Left kidney (tissue), 2 donors: ENCODE data around the gene PINLYP. TPM values are rescaled to one million over a fixed set of nuclear protein-coding genes. Genes with fewer than 3 reads are reported as not detected.
A peak's percentile ranks its signal among the peaks of the same experiment; 100 is the strongest.
"Not testable (repeated sequence)": the region's sequence is repeated elsewhere in the genome, so short reads cannot be mapped to it uniquely, and the experiment has no call there.

Experiments used
- DNase-seq: peaks from one replicate; pipeline ENCODE4 v3.0.0-alpha.2; 2013
- polyA plus RNA-seq: library from polyadenylated mRNA; unstranded; fragments of 120-200 nt; gene quantifications from one replicate; pipeline ENCODE4 v1.2.1, GENCODE V29; 2013; ENCODE audit not compliant: insufficient read length

The PINLYP gene
- polyA plus RNA-seq, 1 donor, result 19.2 TPM

DNA sequence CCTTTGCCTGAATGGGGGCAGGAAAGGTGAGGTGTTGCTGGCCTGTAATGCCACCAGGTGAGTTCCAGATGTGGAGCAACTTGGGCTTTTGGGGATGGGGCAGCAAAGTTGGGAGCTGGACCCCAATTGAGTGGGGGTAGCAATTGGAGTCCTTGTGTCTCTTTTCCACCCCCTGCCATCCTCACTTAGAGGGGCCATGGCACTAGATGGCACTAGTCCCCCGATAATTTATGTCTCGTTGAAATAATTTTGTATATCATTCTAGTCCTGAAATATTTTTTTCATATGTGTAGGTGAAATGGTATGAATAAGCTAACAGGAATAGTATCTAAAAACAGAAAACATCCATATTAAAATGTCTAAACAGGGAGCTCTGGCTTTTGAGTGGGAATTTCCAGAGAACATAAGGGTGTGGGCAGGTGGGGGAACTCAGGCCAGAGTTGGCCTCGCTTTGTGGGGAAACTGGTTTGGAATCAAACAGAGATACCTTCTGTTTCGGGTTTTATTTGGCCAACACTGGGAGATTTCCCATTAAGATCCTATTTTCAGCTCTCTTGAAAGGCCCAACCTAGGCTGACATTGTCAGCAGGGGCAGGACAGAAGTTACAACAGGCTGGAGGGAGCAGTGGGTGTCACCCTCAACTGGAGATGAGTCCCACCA lies 24.2 kb downstream of the PINLYP start:
- DNase-seq, result no peak

DNA sequence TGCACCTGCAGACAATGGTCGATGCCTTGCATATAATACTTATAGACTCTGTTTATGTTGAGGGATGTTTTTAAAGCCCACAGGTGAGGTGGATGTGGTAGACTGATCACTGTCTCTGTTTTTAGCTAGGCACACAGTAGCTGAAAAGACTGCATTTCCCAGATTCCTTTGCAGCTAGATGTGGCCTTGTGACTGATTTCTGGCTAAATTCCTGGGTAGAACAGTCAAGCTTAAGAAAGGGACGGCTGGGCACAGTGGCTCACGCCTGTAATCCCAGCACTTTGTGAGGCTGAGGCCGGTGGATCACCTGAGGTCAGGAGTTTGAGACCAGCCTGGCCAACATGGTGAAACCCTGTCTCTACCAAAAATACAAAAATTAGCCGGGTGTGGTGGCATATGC lies 24.7 kb downstream of the PINLYP start:
- DNase-seq, result not testable (repeated sequence)

DNA sequence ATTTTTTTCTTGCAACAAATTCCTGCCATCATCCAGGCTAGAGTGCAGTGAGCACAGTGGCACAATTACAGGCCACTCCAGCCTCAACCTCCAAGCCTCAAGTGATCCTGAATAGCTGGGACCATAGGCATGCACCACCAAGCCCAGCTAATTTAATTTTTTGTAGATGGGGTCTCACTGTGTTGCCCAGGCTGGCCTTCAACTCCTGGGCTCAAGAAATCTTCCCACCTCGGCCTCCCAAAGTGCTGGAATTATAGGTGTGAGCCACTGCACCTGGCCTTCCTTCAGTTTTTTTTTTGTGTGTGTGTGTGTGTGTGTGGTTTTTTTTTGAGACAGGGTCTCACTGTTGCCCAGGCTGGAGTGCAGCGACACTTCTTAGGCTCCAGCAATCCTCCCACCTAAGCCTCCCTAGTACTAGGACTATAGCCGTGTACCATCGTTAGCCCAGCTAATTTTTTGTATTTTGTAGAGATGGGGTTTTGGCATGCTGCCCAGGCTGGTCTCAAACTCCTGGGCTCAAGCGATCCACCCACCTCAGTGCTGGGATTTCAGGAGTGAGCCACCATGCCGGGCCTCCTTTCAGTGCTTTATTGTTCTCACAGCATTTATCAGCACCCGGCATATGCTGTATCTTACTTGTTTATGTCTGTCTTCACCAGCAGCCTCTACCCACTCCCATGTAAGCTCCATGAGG lies 30.4 kb downstream of the PINLYP start:
- DNase-seq, result no peak

DNA sequence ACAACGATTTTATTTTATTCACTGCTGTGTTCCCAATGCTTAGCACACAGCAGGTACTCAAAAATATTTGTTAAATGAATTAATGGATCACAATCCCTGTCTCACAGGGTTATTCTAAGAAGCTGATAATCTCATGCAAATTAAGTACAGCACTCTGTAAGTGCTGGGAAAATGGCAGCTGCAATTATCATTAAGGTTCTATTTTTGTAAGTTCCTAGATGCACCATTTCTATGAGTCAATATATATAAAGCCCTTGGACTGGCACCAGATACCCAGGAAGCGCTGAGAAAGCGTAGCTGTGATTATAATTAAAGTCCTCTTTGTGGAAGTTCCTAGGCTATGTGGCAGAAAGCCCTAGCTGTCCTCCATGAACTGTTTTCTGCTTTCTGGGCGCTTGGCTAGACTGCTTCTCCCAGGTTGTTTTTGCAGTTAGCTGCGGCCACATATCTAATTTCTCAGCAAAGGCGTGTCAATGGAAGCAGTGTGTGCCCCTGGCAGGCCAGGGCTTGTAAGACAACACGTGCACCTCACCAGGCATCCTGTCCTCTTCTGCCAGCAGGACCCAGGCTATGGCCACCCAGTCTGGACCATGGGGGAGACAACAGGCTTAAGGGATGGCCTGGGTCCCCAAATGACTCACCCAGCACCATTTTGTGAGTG lies 31.1 kb downstream of the PINLYP start:
- no peak for DNase-seq

DNA sequence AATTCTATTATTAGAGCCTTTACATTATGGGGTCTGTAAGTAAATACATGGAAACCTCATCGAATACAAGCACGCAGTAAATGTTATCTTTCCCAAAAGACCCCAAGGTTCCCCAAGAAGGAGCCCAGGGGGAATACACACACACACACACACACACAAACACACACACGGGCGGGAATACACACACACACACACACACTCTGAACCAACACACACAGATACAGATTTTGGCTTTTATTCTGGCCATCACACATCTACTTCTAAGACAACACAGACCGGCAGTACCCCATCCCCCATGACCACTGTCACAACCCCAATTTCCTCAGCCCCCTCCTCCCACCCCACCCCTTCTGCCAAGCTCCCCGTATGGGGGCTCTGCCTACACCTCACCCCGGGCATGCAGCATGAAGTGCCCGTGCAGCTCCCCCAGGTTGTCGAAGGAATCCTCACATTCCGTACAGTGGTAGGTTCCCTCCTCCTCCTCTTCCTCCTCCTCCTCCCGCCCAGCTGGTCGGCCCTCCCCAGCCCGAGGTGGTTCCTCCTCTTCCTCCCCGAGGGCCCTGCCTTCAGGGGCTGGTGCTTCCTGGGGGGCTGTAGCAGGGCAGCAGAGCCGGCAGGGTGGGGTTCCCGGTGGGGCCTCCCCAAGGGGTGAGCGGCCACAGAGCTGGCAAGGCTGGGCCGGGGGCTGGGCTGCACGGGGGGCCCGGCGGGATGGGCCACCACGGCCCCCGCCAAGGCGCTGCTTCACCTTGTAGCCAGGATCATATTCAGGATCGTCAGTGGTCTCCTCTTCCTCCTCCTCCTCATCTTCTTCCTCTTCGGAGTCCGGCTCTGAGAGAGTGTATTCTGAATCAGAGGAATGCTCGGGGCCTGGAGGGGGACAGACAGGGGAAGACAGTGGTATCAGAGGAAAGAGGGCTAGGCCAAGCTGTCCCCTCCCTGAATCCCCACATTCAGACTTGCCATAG lies 31.9 kb downstream of the PINLYP start:
- no peak for DNase-seq

DNA sequence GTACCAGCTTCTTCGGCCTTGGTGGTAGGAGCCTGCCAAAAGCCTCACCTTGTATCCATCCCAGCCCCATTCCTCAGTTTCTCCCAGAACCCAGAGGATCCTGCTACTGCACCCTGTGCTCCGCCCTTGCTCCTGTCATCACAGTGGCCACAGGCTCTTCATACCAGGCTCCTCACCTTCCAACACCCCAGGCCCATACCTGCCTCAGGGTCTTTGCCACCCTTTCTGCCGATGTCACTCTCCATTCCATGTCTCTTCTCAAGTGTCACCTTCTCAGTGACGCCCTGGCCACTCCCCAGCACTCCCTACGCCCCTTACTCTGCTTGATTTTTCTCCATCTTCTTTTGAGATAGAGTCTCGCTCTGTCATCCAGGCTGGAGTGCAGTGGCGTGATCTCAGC lies 34.3 kb downstream of the PINLYP start:
- DNase-seq, result no peak

DNA sequence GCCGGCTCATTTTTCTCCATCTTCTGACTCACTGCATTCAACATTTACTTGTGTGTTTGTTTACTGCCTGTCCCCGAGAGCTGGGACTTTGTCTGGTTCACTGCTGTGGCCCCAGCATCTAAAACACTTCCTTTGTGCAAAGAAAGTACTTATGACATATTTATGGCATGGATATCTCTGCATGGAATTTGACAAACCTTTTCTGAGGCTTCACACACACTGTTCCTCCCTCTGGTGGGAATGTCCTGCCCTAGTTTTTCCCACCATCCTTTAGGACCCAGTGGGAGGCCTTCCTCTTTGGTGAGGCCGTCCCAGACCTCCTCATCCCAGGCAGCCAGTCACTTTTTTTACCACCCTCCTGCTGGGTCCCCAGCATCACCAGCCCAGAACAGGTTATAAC lies 34.9 kb downstream of the PINLYP start:
- no peak for DNase-seq

DNA sequence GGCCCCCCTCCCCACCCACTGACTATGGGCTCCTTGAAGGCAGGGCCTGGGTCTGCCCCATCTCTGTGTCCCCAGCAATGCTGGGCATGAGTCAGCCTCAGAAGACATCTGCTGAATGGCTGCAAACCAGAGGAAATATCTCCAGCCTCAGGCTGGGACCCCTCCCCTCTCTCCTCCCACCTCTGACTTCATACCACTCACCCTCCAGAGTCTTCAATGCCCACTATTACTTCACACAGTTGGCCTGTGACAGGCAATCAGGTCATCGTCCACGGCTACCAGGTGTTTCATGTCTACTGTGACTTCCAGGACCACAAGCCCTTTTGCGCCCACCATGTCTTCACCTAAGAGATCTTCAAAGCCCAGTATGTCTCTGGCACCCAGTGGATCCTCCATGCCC lies 36.2 kb downstream of the PINLYP start, which contains the start of gene SRRM5:
TSS of gene SRRM5 (plus strand) at position 301 of the 400 bp plus-strand sequence. CDS start at position 335, 34 bp downstream.
- DNase-seq, result no peak

DNA sequence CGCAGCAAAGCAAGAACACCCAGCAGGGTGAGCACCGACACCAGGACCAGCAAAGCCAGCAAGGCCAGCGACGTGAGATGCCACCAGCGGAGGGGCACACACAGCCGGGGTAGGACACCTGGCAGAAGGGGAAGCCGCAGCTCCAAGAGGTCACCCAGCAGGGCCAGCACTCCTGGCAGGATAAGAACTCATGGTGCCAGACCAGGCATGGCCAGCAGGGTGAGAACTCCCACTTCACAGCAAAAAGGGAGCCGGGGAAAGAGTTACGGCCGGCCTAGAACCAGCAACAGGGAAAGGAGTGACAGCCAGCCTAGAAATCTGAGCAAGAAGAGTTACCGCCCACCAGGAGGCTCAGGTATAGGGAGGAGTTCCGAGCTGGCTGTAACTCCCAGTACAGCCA lies 36.8 kb downstream of the PINLYP start:
- no peak for DNase-seq

DNA sequence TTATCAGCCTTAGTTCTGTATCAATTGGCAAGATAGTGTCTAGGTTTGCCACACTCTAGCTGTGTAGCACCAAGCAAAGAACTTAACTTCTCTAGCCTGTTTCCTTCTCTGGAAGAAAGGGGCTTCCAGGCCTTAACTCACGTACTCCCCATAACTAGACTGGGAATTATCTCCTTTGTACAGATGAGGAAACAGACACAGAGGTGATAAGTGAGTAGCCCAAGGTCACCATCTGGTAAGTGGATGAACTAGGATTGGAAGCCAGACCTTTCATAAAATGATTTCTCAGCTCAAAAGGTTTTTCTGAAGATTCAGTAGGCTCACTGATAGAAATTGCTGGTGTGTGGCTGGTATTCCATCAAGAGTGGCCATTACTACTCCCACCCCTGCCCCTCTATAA lies 40.7 kb downstream of the PINLYP start:
- no peak for DNase-seq

DNA sequence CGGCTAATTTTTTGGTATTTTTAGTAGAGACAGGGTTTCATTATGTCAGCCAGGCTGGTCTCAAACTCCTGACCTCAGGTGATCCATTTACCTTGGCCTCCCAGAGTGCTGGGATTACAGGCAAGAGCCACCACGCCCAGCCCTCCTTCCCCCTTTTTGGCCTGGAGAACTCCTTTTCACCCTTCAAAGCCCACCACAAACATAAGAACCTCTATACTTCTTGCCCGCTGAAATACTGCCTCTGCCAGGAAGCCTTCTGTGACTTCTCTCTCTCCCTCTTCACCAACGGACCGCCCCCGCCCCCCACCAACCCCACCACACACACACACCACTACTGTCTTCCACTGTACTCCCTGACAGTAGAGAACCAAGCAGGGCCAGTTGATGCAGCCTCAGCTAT lies 41.4 kb downstream of the PINLYP start:
- DNase-seq, result no peak

DNA sequence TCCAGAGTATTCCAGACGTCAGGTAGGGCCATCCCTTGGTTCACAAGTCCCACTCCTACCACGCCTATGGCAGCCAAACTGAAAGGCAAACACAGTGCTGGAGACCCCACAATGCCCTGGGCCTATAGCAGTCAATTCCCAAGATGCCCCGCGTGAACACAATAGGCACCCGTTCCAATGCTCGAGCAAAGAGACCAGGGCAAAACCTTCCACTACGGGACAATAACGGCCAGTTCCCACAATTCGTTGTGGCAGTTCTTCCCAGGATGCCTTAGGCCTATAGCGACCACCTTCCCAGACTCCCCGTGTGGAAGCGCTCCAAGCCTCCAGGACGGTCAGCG lies 43.3 kb downstream of the PINLYP start:
- peak; percentile 57 for DNase-seq

DNA sequence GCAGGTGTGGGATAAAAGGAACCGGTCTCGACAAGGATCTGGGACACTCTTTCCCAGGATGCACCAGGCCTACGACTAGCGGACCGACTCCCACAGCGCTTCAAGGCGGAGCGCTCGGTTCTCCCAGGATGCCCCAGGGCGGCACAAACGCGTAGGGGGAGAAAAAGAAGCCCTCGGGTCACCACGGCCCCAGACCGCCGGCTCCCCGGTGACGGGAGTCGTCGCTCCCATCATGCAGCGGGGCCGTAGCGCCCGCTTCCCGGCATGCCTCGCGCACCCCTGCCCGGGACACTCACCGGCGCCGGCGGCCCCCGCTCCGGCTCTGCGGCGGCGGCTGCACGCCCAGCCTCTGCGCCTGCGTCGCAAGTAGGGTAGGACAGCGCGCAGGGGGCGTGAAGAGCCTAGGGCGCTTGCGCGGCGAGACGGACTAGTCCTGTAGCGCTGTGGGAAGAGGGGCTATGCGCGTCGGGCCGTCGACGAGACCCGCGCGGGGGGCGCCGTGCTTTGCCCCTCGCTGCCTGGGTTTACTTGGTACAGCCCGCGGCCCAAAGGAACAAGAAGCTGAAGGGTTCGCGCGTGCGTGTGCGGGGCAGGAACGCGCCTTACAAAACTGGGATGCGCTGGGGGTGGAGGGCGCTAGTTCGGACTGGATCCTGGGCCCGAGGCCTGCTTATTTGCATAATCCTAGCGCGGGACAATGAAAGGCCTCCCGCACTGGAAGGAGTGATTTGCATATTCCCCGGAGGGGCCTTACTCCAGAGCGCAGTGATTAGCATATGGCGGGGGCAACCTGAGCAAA lies 43.9 kb downstream of the PINLYP start, which contains the start of gene ZNF428:
TSS of gene ZNF428 (minus strand) at position 368 of the 799 bp plus-strand sequence. CDS start 5,325 bp downstream, outside the sequence.
- DNase-seq, result peak; percentile 89

DNA sequence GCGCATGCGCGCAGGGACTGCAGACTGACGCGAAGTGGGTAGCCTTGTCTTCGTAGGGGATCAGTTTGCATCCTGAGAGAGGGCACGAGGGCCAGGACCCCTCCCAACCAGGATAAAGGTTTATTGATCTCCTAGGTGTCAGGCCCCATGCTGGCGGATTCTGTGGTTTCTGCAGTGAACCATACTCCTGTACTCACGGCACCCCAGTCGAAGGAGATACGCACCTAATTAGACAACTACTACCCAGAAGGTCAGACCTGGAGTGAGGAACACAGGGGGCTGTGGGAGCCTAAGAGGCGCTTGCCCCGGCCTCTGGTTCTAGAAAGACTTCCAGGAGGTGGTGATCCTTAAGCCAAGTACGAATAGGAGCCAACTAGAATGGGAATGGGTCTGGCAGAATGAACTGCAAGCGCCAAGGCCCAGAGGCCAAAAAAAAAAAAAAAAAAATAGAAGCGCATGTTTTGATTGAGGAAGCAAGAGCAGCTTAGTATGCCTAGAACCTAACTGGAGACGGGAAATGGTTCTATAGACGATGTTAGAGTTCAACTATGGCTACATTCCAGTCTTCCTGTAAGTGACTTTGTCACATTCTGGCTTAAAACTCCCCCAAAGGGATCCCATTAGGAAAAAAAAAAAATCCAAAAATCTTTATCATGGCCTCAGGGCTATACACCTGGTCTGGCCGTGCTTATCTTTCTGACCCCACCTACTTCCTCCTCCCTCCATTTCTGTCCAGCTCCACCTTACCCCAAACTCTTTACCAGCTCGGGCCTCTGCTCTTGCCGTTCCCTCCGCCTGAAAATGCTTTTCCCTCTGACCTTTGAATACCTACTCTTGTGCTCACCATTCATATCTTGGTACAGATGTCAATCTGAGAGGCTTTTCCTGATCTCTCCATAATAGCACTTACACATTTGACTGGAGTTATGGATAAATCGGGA lies 44.7 kb downstream of the PINLYP start:
- DNase-seq, result no peak

DNA sequence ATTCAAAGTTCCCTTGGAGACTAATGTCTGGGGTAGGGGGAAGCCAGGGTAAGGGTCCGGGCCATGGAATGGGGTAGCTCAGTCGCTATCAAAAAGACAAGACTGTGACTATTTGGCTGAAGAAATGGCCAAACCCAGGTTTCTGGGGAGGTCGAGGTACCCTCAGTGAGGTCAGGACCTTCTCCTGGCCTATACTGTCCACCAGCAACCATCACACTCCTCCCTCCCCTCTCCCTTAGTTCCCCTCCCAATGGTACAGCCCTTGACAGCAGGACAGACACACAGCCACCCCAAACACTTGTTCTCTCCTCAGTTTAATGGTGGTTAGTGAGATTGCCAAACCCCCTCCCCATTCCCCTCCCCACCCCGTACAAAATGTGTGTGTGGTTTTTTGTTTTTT lies 46.5 kb downstream of the PINLYP start:
- DNase-seq, result no peak

DNA sequence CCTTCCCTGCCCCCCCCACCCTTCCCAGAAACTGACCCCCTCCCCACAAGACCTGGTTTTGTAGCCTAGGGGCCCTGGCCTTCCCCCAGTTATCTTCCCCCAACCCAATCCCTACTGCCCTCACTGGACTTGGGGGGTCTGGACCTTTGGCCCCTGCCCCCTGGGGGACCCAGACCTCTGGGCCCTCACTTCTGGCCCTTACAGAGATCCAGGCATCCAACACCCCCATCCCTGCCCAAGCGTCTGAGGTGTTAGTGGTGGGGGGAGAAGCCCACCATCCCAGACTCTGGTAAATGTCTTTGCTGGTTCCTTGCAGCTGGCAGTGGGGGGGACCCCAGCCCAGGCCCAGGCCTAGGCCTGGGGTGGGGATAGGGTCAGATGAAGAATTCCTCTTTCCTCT lies 47.4 kb downstream of the PINLYP start:
- no peak for DNase-seq

DNA sequence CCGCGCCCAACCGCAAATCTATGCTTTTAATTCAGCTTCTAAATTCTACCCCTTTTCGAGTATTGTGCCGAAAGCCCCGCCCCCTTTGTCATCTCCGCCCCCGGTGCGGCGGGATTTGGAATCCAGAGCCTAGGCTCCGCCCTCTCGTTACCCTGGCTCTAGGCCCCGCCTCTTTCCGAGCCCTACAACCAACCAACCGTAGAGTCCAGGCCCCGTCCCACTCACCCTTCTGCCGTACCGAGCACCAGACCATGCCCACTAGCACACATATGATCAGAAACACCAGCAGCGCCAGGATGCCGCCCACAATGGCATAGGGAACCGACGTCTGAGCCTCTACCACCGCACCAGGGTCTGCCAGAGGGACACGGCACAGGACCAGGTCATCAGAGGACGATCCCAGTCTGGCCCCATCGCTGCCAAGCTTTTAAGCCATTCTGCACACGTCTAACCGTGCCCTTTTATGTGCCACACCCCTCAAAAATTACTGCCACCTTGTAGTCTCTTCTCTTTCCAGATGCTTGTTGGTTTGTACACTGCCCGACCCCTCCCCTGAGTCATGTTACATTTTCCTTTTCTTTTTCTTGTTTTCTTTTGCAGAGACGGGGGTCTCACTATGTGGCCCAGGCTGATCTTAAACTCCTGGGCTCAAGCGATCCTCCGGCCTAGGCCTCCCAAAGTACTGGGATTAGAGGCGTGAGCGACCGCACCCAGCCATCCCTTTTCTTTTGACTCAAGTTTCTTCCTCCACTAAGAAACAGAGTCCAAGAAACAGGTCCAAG lies 48.5 kb downstream of the PINLYP start:
- DNase-seq, result no peak

DNA sequence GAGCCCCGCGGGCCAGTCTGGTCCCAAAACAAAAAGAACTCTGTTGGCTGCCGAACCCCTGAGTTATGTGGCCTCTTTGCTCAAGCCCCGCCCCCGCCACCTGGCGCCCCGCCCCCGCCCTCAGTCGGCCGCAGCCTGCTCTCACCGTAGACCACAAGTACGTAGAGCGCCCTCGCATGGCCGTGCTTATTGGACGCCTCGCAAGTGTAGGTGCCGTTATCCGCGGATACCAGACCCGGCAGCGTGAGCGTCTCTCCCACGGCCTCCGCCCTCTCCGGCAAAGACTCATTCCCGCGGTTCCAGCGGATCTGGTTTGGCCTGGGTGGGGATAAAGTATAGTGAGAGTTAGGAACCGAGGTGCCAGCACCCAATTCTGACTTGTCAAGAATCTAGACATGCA lies 49.3 kb downstream of the PINLYP start:
- no peak for DNase-seq

DNA sequence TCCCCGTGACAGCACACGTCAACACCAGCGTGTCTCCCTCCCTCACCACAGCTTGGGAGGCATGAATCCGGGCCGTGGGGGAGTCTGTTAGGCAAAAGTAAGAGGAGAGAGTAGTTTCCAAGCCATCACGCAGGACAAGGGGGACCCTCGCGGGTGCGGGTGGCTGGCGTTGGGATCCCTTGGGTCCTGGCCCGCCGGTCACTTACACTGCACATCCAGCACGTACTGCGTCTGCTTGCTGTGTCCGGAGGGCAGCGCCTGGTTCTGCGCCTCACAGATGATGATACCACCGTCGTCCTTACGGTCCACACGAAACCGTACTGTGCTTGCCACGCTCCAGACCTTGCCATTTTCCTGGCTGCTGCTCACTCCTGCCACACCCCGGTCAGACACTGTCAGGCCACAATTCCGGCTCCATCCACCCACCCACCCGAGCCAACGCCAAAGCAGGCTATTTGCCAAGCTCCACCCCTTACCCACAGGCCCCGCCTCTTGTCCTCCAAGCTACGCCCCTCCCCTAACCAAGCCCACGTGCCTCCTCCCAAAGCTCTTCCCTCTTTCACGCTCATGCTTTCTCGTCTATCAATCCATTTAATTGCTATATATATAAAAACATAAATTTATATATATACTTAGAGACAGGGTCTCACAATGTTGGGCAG lies 50.4 kb downstream of the PINLYP start:
- DNase-seq, result no peak
